Lung (tissue), 16 donors: ENCODE data around the gene SOX18. TPM values are rescaled to one million over a fixed set of nuclear protein-coding genes. Genes with fewer than 3 reads are reported as not detected.

Experiments
- ATAC-seq: fragments of 200-7000 bp; cut with Tn5 transposase; one replicate; pipeline ENCODE4 v1.9.1; 2020; ENCODE audit warnings: moderate number of reproducible peaks; ENCODE audit not compliant: insufficient read depth, low FRiP score
- DNase-seq, 3 donors: peaks; one replicate each; pipeline ENCODE4 v3.0.0-alpha.2; 2013 to 2017
- H3K27ac ChIP-seq, 2 donors: one replicate each; pipeline ENCODE4 v1.5.1; 2013; ENCODE audit warnings: mild to moderate bottlenecking in 2 of 2, moderate library complexity in 2 of 2, control low read depth in 1 of 2, inconsistent platforms in 1 of 2, low read depth in 1 of 2, low read length in 1 of 2
- H3K27me3 ChIP-seq, 3 donors: one replicate each; pipeline ENCODE4 v1.5.1; 2013; ENCODE audit warnings: low read length in 2 of 3; ENCODE audit not compliant: control insufficient read depth in 3 of 3, insufficient read depth in 3 of 3
- H3K36me3 ChIP-seq, 4 donors: one replicate each; pipeline ENCODE4 v1.5.1; 2013; ENCODE audit warnings: low read length in 4 of 4, mild to moderate bottlenecking in 1 of 4, moderate library complexity in 1 of 4; ENCODE audit not compliant: control insufficient read depth in 4 of 4, insufficient read depth in 4 of 4
- H3K4me1 ChIP-seq, 5 donors: one replicate each; pipeline ENCODE4 v1.5.1; 2013; ENCODE audit warnings: low read length in 5 of 5, mild to moderate bottlenecking in 2 of 5, moderate library complexity in 1 of 5; ENCODE audit not compliant: control insufficient read depth in 5 of 5, insufficient read depth in 5 of 5
- H3K4me3 ChIP-seq: one replicate; pipeline ENCODE4 v1.5.1; 2013; ENCODE audit warnings: mild to moderate bottlenecking, control low read depth, moderate library complexity
- H3K9ac ChIP-seq, 2 donors: one replicate each; pipeline ENCODE4 v1.5.1; 2013; ENCODE audit warnings: low read length in 2 of 2, control low read depth in 1 of 2; ENCODE audit not compliant: insufficient read depth in 1 of 2
- H3K9me3 ChIP-seq, 4 donors: one replicate each; pipeline ENCODE4 v1.5.1; 2013; ENCODE audit warnings: low read length in 3 of 4, mild to moderate bottlenecking in 1 of 4, moderate library complexity in 1 of 4; ENCODE audit not compliant: control insufficient read depth in 4 of 4, insufficient read depth in 3 of 4
- WGBS, 2 donors: extraction: QIAGEN DNeasy Blood & Tissue Kit; methylation state at CpG; one replicate each; pipeline ENCODE4 v1.1.7; 2013; 5-methylcytosine and 5-hydroxymethylcytosine counted together
- long read RNA-seq, 5 donors: transcript quantifications; one replicate each; lab custom pipeline, GENCODE V29; 2026
- polyA plus RNA-seq, 2 donors: library from polyadenylated mRNA; stranded (reverse); fragments of 200-250 nt; gene quantifications; one replicate each; pipeline ENCODE4 v1.2.1, GENCODE V29; 2013
- total RNA-seq, 2 donors: library from RNA; depleted of rRNA in 1 of 2; stranded (reverse); fragments of >200 nt in 1 of 2; gene quantifications; one replicate each; pipeline ENCODE4 v1.2.1, GENCODE V29; 2014 to 2021
- TF ChIP-seq, protein P1 (sequence below): IDR thresholded peaks from 2 replicates; pipeline ENCODE4 v1.5.1; 2012; ENCODE audit warnings: mild to moderate bottlenecking; ENCODE audit errors: control extremely low read depth, extremely low read depth
- donor health status: control.
- donor health status: control.
- donor health status: Bipolar disorder and iron deficiency.
- donor health status: healthy.
- donor health status: DM: yes; HTN: yes; CAD: no.

The SOX18 gene
- 10 to 100 TPM; 12.1 to 52.2 TPM for total RNA-seq
- 10 to 100 TPM; 26.9 to 31.7 TPM for polyA plus RNA-seq
- long read RNA-seq, donor 1, transcript SOX18-201 (2 exons, 1,864 nt), result major isoform, 26 of 99 reads
- long read RNA-seq, donor 1, partial matches to known transcripts, result 43 of 99 reads
- long read RNA-seq, donor 1, other reads (novel, unspliced or antisense), result 30 of 99 reads
- long read RNA-seq, donor 2, transcript SOX18-201 (2 exons, 1,864 nt), result major isoform, 6 of 6 reads
- long read RNA-seq, donor 2, partial matches to known transcripts, result 0 of 6 reads
- long read RNA-seq, donor 2, other reads (novel, unspliced or antisense), result 0 of 6 reads
- long read RNA-seq, donor 3, partial matches to known transcripts, result 0 of 4 reads
- long read RNA-seq, donor 3, other reads (novel, unspliced or antisense), result 0 of 4 reads
- long read RNA-seq, donor 4, transcript SOX18-201 (2 exons, 1,864 nt), result major isoform, 5 of 62 reads
- long read RNA-seq, donor 4, partial matches to known transcripts, result 45 of 62 reads
- long read RNA-seq, donor 4, other reads (novel, unspliced or antisense), result 12 of 62 reads
- long read RNA-seq, donor 5, transcript SOX18-201 (2 exons, 1,864 nt), result major isoform, 13 of 13 reads
- long read RNA-seq, donor 5, partial matches to known transcripts, result 0 of 13 reads
- long read RNA-seq, donor 5, other reads (novel, unspliced or antisense), result 0 of 13 reads

DNA sequence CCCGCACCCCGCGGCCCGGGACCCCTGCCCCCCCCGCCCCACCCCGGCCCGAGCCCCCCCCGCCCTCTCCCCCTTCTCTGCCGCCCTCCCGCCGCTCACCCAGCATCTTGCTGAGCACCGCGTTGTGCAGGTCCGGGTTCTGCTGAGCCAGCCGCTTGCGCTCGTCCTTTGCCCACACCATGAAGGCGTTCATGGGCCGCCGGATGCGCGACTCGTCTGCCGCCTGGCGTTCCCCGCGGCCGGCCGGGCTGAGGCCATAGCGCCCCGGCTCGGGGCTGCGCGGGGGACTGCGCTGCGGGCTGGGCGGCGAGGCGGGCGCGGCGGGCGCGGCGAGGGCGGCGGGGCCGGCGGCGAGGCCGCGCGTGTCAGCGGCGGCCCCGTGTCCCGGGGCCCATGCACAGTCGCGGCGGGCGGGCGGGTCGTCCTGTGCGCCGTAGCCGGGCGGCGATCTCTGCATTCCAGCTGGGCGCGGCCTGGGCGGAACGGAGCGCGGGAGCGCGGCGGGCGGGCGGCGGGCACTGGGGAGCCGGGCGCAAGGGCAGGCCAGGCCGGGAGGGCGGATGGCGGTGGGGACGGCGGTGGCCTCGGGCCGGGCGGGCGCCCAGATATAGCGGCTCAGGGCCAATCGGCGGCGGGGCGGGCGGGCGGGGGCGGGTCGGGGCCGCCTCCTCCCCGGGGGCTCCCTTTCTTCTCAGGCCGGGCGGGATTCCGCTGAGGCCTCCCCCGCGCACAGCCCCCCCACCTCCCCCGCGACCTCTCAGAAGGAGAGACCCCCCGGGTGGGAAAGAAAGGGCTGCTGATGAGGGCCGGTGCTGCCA lies at the start of gene SOX18:
Gene SOX18, minus strand, starts transcription at position 580 of the 818 bp plus-strand sequence. Its CDS starts 123 bp downstream, at position 457.
- Histone ChIP-seq H3K36me3 (peaks cover 0 to 8% (median 1%) of the 10 kb centered on the region in 4 donors), H3K9ac (no peak within 1 kb of the TSS), H3K27ac (peak within 1 kb of the TSS; percentile 81 to 90), H3K27me3 (peaks cover 0 to 33% (median 7%) of the 10 kb centered on the region in 3 donors), H3K9me3 (peaks cover 0 to 3% (median 0%) of the 10 kb centered on the region in 4 donors), H3K4me1 (peaks cover 0 to 56% (median 10%) of the 10 kb centered on the region in 5 donors), H3K4me3 (peak within 1 kb of the TSS; percentile 67)
- TF ChIP-seq, protein P1, sequence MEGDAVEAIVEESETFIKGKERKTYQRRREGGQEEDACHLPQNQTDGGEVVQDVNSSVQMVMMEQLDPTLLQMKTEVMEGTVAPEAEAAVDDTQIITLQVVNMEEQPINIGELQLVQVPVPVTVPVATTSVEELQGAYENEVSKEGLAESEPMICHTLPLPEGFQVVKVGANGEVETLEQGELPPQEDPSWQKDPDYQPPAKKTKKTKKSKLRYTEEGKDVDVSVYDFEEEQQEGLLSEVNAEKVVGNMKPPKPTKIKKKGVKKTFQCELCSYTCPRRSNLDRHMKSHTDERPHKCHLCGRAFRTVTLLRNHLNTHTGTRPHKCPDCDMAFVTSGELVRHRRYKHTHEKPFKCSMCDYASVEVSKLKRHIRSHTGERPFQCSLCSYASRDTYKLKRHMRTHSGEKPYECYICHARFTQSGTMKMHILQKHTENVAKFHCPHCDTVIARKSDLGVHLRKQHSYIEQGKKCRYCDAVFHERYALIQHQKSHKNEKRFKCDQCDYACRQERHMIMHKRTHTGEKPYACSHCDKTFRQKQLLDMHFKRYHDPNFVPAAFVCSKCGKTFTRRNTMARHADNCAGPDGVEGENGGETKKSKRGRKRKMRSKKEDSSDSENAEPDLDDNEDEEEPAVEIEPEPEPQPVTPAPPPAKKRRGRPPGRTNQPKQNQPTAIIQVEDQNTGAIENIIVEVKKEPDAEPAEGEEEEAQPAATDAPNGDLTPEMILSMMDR, result no peak
- DNase-seq, result peak; percentile 59 to 91 (median 61)
- no peak for ATAC-seq
- 0 to 1% methylated on average over 36 to 109 of the region's 111 CpGs for WGBS, 2 donors

DNA sequence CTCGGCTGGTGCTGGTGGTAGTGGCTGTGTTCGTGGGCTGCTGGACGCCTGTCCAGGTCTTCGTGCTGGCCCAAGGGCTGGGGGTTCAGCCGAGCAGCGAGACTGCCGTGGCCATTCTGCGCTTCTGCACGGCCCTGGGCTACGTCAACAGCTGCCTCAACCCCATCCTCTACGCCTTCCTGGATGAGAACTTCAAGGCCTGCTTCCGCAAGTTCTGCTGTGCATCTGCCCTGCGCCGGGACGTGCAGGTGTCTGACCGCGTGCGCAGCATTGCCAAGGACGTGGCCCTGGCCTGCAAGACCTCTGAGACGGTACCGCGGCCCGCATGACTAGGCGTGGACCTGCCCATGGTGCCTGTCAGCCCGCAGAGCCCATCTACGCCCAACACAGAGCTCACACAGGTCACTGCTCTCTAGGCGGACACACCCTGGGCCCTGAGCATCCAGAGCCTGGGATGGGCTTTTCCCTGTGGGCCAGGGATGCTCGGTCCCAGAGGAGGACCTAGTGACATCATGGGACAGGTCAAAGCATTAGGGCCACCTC lies 49.1 kb upstream of the SOX18 start:
- Histone ChIP-seq H3K9ac (no peak overlapping the region), H3K4me1 (no peaks in the 10 kb centered on the region), H3K4me3 (no peak overlapping the region), H3K27me3 (peaks cover 0 to 17% (median 6%) of the 10 kb centered on the region in 3 donors), H3K9me3 (no peaks in the 10 kb centered on the region), H3K27ac (no peak overlapping the region), H3K36me3 (no peaks in the 10 kb centered on the region)
- ATAC-seq, result no peak
- WGBS, 2 donors, result 96 to 97% methylated on average over 27 to 28 of the region's 28 CpGs
- TF ChIP-seq, protein P1, result no peak
- DNase-seq, result no peak

DNA sequence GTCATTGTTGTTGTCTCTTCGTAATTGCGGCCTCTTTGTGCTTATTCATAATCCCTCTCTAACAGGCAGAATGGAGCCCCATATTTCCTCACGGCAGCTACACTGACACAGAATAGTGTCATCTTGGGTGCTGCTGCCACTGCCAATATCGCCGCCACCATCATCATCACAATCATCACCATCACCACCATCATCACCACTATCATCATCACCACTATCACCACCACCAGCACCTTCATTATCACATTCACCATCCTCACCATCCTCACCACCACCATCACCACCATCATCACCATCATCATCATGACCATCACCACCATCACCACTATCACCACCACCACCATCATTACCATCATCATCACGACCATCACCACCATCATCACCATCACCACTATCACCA lies 47.1 kb upstream of the SOX18 start:
- no peaks in the 10 kb centered on the region for H3K4me1 ChIP-seq
- no peak overlapping the region for H3K9ac ChIP-seq
- H3K27ac ChIP-seq, result no peak overlapping the region
- TF ChIP-seq, protein P1, result no peak
- ATAC-seq, result no peak
- no peak for DNase-seq
- H3K27me3 ChIP-seq, result peaks cover 0 to 16% (median 5%) of the 10 kb centered on the region in 3 donors
- no peak overlapping the region for H3K4me3 ChIP-seq
- WGBS, 2 donors, result 77 to 80% methylated on average over 6 of the region's 6 CpGs
- no peaks in the 10 kb centered on the region for H3K9me3 ChIP-seq
- H3K36me3 ChIP-seq, result no peaks in the 10 kb centered on the region
